ENCODE data around the gene TIAM2. TPM values are rescaled to one million over a fixed set of nuclear protein-coding genes. Genes with fewer than 3 reads are reported as not detected.
"Not testable (repeated sequence)": the region's sequence is repeated elsewhere in the genome, so short reads cannot be mapped to it uniquely, and the experiment has no call there.

The TIAM2 gene
- total and polyA plus RNA-seq, 8 donors: 2.0 to 9.2 (median 3.4) TPM

DNA sequence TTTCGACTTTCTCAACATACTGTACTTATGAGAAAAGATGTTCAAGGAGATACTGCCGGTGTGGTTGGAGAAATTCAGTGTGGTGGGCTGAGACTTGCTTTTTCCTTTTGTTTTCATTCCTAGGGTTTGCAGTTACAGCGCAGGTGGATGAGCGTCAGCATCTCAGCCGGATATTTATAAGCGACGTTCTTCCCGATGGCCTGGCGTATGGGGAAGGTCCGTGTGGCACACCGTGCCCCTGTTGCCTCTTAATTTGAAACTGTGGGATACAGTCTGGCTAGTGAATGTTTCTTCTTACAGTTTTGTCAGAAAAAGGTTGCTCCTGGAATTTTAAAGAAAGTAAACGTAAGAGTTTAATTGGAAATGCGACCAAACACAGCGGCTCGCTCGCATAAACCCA is 187.0 kb downstream of the TIAM2 start:
- H3K27ac ChIP-seq: no peak overlapping the region
- intact Hi-C loops (cut with DNase I): no loop called here
- no peak for FAIRE-seq

DNA sequence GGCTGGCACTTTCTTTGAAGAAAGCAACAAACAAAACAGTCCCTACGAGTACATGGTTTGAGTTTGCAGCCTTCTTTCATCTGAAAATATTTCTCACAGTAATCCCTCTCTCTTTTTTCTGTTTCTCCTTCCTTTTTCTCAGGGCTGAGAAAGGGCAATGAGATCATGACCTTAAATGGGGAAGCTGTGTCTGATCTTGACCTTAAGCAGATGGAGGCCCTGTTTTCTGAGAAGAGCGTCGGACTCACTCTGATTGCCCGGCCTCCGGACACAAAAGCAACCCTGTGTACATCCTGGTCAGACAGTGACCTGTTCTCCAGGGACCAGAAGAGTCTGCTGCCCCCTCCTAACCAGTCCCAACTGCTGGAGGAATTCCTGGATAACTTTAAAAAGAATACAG is 188.0 kb downstream of the TIAM2 start:
- Histone ChIP-seq H3K4me3 (no peak overlapping the region), H3K27ac (no peak overlapping the region), H3K4me1 (peaks cover 0 to 4% (median 0%) of the 10 kb centered on the region in 3 donors), H3K36me3 (no peaks in the 10 kb centered on the region), H3K27me3 (no peaks in the 10 kb centered on the region), H3K9me3 (no peaks in the 10 kb centered on the region)
- TF ChIP-seq, protein P1, sequence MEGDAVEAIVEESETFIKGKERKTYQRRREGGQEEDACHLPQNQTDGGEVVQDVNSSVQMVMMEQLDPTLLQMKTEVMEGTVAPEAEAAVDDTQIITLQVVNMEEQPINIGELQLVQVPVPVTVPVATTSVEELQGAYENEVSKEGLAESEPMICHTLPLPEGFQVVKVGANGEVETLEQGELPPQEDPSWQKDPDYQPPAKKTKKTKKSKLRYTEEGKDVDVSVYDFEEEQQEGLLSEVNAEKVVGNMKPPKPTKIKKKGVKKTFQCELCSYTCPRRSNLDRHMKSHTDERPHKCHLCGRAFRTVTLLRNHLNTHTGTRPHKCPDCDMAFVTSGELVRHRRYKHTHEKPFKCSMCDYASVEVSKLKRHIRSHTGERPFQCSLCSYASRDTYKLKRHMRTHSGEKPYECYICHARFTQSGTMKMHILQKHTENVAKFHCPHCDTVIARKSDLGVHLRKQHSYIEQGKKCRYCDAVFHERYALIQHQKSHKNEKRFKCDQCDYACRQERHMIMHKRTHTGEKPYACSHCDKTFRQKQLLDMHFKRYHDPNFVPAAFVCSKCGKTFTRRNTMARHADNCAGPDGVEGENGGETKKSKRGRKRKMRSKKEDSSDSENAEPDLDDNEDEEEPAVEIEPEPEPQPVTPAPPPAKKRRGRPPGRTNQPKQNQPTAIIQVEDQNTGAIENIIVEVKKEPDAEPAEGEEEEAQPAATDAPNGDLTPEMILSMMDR (IDR thresholded peaks at IDR 0.05): no peak
- ATAC-seq (no peak), DNase-seq (no peak), FAIRE-seq (no peak)
- intact Hi-C loops (cut with DNase I): no loop called here
- 72 to 73% methylated on average over 5 of the region's 5 CpGs for WGBS, 2 donors

More for the DNA sequence above, 187.0 kb downstream of the TIAM2 start:
- ATAC-seq (no peak), DNase-seq (no peak)
- no peak overlapping the region for H3K4me3 ChIP-seq
- TF ChIP-seq, protein P1 (IDR thresholded peaks at IDR 0.05): no peak
- peaks cover 0 to 4% (median 0%) of the 10 kb centered on the region in 3 donors for H3K4me1 ChIP-seq
- WGBS, 2 donors: 87 to 88% methylated on average over 16 of the region's 16 CpGs
- no peaks in the 10 kb centered on the region for H3K36me3 ChIP-seq
- H3K27me3 ChIP-seq: no peaks in the 10 kb centered on the region
- H3K9me3 ChIP-seq: no peaks in the 10 kb centered on the region

DNA sequence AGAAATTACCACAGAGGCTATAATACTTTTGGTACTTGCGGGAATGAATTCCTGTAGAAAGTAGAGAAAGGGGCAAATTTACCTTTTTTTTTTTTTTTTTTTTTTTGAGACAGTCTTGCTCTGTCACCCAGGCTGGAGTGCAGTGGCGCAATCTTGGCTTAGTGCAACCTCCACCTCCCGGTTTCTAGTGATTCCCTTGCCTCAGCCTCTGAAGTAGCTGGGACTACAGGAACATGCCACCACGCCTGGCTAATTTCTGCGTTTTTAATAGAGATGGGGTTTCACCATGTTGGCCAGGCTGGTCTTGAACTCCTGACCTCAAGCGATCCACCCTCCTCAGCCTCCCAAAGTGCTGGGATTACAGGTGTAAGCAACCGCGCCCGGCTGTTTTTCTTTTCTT is 189.9 kb downstream of the TIAM2 start:
- H3K27me3 ChIP-seq; H3K27ac ChIP-seq; FAIRE-seq; H3K9me3 ChIP-seq; H3K4me1 ChIP-seq; DNase-seq; H3K36me3 ChIP-seq; intact Hi-C loops (cut with DNase I); H3K4me3 ChIP-seq; ATAC-seq: not testable (repeated sequence)
- 92 to 95% methylated on average over 9 of the region's 9 CpGs for WGBS, 2 donors

DNA sequence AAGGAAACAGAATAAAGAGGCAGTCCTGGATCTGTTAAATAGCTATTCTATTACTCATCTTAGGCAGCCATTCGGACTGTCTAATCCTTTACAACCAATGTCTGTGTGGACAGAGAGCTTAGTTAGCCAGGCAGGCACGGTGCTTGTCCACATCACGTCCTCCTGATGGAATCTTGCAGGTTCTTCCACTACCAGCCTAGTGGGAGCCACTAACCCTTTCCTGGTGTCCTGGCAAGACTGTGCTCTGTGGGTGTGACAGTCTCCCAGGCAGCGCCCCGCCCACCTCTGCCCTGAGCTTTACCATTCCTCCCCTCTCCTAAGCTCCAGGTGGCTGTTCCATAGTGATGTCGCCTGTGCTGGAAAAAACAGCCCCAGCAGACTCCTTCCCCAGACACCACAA is 190.4 kb downstream of the TIAM2 start:
- no peak for DNase-seq
- Histone ChIP-seq H3K4me3 (no peak overlapping the region), H3K9me3 (no peaks in the 10 kb centered on the region), H3K27me3 (no peaks in the 10 kb centered on the region), H3K4me1 (peaks cover 0 to 4% (median 0%) of the 10 kb centered on the region in 3 donors), H3K27ac (peak overlapping the region in 1 of 4 donors; percentile 29), H3K36me3 (no peaks in the 10 kb centered on the region)
- ATAC-seq: peak in 3 of 4 donors; percentile 46 to 60 (median 53)
- 61 to 62% methylated on average over 6 of the region's 6 CpGs for WGBS, 2 donors
- FAIRE-seq: no peak
- TF ChIP-seq, protein P1 (IDR thresholded peaks at IDR 0.05): no peak
- intact Hi-C loops (cut with DNase I): no loop called here

DNA sequence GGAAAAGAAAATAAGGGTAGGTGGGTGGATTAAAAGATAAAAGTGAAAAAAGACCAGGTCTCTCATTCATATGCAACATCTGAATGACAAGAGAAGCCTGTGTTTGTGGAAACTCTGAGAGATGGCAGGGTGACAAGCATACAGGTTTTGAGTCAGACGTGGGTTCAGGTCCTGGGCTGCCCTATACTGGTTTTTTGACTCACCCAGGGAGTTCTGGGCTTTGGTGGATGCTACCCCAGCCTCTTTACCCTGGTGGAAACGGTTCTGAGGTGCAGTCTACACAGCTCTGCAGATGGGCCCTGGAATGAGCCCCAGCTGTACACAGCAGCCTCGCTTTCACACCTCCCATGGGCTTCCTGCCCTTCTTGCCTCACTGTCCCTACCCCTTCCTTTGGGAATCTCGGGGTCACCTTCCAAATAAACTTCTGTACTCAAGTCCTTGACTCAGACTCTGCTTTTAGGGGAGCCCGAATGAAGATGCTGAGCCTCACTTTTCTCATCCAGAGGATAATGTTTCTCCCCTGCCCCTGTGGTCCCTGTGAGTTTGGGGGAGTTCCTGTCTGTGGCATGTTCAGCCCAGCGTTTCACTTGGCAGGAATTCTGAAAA is 191.0 kb downstream of the TIAM2 start:
- peak overlapping the region in 1 of 4 donors; percentile 29 for H3K27ac ChIP-seq
- 48 to 54% methylated on average over 6 of the region's 6 CpGs for WGBS, 2 donors
- TF ChIP-seq, protein P1 (IDR thresholded peaks at IDR 0.05): no peak

More for the DNA sequence above, 191.0 kb downstream of the TIAM2 start:
- ATAC-seq (no peak), DNase-seq (no peak), FAIRE-seq (no peak)
- Histone ChIP-seq H3K27me3 (no peaks in the 10 kb centered on the region), H3K36me3 (no peaks in the 10 kb centered on the region), H3K9me3 (no peaks in the 10 kb centered on the region), H3K4me1 (peaks cover 0 to 4% (median 0%) of the 10 kb centered on the region in 3 donors), H3K4me3 (no peak overlapping the region)
- intact Hi-C loops (cut with DNase I): no loop called here

Data from pancreas (tissue), 10 donors.